Large intestine (tissue), 3 donors: ENCODE results near the gene PLXDC2. TPM values are rescaled to one million over a fixed set of nuclear protein-coding genes. Genes with fewer than 3 reads are reported as not detected.

Experiments used
- DNase-seq, 2 donors: peaks; one replicate each; pipeline versions ENCODE4 v3.0.0 to v3.0.0-alpha.2; 2013
- H3K27ac ChIP-seq: one replicate; pipeline ENCODE4 v1.5.1; 2013; ENCODE audit warnings: low read length
- H3K27me3 ChIP-seq: 2 replicates; pipeline ENCODE4 v1.6.1; 2013; ENCODE audit warnings: low read length; ENCODE audit not compliant: control insufficient read depth, insufficient read depth
- H3K36me3 ChIP-seq: 2 replicates; pipeline ENCODE4 v1.6.1; 2013; ENCODE audit warnings: low read length; ENCODE audit not compliant: control insufficient read depth, insufficient read depth
- H3K4me1 ChIP-seq: one replicate; pipeline ENCODE4 v1.6.1; 2013; ENCODE audit warnings: low read length; ENCODE audit not compliant: control insufficient read depth, insufficient read depth
- H3K4me3 ChIP-seq: one replicate; pipeline ENCODE4 v1.5.1; 2013; ENCODE audit warnings: low read length
- H3K9me3 ChIP-seq: one replicate; pipeline ENCODE4 v1.6.1; 2013; ENCODE audit warnings: mild to moderate bottlenecking, low read depth, low read length, moderate library complexity; ENCODE audit not compliant: control insufficient read depth
- WGBS: methylation state at CpG from one replicate; pipeline ENCODE4 v1.1.5; 2013; ENCODE audit warnings: low lambda C conversion rate; ENCODE audit not compliant: insufficient coverage; 5-methylcytosine and 5-hydroxymethylcytosine counted together
- polyA plus RNA-seq: library from polyadenylated mRNA; unstranded; fragments of 120-200 nt; gene quantifications from one replicate; pipeline ENCODE4 v1.2.1, GENCODE V29; 2013

The PLXDC2 gene
- polyA plus RNA-seq, 1 donor = 19.0 TPM

DNA sequence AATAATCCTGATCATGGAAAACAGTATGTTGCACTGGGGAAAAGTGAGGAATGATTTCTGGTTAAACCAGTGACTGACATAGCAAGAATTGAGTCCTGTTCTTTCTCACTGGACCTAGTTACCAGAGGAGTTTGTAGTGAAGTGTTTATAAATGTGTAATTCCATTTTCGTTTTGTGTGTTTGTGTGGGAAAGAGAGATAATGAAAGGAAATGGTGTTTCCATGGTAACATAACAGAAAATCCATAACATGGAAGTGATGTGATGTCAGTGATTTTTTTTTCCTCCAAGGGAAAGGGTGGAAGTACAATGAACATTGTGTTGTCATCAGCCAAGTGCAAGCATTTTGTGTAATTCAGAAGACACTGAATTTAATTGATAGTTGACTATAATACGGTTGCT lies 283.9 kb downstream of the PLXDC2 start:
- Histone ChIP-seq H3K27ac (no peak overlapping the region), H3K4me1 (no peaks in the 10 kb centered on the region), H3K27me3 (no peaks in the 10 kb centered on the region), H3K36me3 (no peaks in the 10 kb centered on the region), H3K9me3 (no peaks in the 10 kb centered on the region), H3K4me3 (no peak overlapping the region)
- DNase-seq = peak; percentile 49 to 80
- WGBS = no CpG with 5 or more reads among the region's 2 CpGs

DNA sequence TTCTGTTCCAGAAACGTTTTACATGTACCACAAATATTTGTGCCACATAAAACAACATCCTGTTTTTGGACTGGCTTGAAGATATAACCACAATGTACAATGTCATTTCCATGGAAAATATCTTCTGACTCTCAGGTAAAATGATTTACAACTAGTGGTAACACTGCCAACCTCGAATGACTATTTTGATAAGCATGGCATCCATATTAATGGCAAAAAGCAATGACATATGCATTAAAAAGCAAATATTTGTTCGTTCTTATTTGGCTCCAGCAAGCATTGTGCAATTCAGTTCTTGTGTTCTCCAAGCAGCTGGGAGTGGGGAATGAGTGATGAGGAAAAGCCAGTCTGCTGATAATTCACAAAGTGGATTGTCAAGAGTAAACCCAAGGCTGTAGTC lies 289.0 kb downstream of the PLXDC2 start:
- H3K4me1 ChIP-seq = no peaks in the 10 kb centered on the region
- DNase-seq = no peak
- H3K36me3 ChIP-seq = no peaks in the 10 kb centered on the region
- 63% methylated on average over 2 of the region's 3 CpGs for WGBS
- no peaks in the 10 kb centered on the region for H3K9me3 ChIP-seq
- no peaks in the 10 kb centered on the region for H3K27me3 ChIP-seq
- H3K4me3 ChIP-seq = no peak overlapping the region
- H3K27ac ChIP-seq = no peak overlapping the region

DNA sequence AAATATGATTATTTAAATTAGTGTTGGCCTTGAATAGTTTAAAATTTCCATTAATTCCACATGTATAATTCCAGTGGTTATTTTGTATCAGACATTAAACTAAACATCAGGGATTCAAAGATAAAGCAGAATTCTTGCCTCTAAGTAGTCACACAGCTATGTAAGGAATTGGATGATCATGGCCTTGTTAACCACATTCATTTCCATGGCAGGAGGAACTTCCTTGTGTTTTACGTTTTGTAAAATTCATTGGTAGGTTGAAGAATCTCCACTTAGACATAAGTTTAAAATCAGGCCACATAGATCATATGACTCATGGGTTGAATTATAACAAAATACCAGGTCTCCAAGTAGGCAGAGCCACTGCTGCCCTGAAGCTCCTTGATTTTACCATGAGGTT lies 289.7 kb downstream of the PLXDC2 start:
- H3K4me3 ChIP-seq = no peak overlapping the region
- WGBS = no CpG with 5 or more reads among the region's 1 CpG
- no peak overlapping the region for H3K27ac ChIP-seq
- no peaks in the 10 kb centered on the region for H3K4me1 ChIP-seq
- no peaks in the 10 kb centered on the region for H3K27me3 ChIP-seq
- H3K36me3 ChIP-seq = no peaks in the 10 kb centered on the region
- no peaks in the 10 kb centered on the region for H3K9me3 ChIP-seq
- no peak for DNase-seq

DNA sequence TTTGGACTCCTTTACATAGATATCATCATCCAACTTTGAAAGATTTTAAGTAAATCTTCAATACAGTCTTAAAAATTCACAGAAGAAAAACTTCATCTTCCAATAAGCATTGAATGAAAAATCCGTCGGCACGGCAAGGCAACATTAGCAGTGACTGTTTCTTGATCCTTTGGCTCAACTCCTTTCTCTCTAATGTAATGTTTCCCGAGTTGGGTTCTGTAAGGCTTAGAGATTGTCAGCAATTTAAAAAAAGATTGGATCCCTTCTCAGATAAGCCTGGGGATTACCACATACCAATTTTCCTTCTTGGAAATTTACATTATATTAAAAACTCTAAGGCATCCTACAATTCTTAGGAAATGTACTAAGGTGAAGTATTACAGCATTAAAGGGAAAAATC lies 291.8 kb downstream of the PLXDC2 start:
- Histone ChIP-seq H3K27ac (no peak overlapping the region), H3K4me3 (no peak overlapping the region), H3K9me3 (no peaks in the 10 kb centered on the region), H3K4me1 (no peaks in the 10 kb centered on the region), H3K36me3 (no peaks in the 10 kb centered on the region), H3K27me3 (no peaks in the 10 kb centered on the region)
- 100% methylated on average over 3 of the region's 4 CpGs for whole genome bisulfite sequencing
- DNase-seq = no peak

DNA sequence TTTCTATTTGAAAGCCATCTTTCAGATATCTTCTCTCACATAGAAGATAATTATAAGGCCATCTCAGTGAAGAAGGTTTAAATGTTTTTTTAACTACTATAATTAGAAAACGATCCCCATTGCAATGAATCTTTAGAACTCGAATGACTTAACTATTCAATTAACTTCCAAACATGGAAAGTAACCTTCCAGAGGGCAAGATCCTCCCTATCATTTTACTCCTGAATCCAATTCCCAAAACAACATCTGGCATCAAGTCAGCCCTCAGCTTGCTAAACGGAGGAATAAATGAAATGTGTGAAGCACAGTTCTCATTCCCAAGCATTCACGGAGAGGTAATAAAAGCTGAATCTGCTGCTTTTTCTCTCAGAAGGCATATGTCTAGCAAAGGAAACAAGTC lies 293.4 kb downstream of the PLXDC2 start:
- H3K36me3 ChIP-seq = no peaks in the 10 kb centered on the region
- H3K4me3 ChIP-seq = no peak overlapping the region
- WGBS = 100% methylated on average over 1 of the region's 4 CpGs
- H3K9me3 ChIP-seq = no peaks in the 10 kb centered on the region
- no peaks in the 10 kb centered on the region for H3K4me1 ChIP-seq
- no peaks in the 10 kb centered on the region for H3K27me3 ChIP-seq
- no peak overlapping the region for H3K27ac ChIP-seq
- no peak for DNase-seq

DNA sequence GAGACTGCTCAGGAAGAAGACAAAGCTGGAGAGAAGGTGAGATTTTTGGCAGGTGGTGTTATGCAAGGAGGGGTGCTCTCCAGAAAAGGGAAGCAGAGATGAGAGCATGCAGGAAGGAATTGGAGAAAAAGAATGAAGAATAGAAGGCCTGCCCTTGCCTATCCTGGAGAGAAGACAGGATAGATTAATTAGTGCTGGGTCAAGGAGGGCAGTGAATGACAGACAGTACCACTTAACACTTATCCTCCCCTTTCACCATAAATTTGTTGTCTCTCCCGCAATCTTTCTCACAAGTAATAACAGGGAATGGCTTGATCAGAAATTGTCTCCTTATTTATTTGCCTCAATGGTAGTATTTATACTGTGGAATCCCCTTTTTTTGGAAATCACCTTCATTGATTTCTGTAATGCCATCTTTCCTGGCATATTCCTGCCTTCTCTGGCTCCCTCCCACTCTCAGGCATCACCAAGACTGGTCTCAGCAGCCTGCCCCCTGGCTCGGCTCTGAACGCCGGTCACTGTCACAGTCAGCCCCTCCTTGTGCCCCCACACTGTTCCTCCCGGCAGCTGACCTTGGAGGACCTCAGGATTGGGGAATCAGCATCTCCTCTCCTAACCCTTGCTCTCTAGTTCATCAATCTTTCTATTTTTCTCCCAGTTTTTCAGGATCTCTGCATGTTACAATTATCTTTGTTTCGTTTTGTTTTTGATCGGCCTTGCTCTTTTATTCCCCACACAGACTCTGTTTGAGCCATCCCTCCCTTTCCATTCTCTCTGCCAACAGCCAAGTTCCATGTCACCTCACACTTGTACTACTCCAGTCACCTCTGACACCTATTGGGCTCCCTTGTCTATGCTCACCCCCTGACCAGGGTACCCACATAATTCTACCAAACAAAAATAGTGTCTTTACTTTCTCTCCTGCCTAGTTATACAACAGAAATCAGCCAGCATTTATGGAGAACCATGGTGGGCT lies 294.2 kb downstream of the PLXDC2 start:
- Histone ChIP-seq H3K27ac (no peak overlapping the region), H3K27me3 (no peaks in the 10 kb centered on the region), H3K9me3 (no peaks in the 10 kb centered on the region), H3K4me1 (no peaks in the 10 kb centered on the region), H3K4me3 (no peak overlapping the region), H3K36me3 (no peaks in the 10 kb centered on the region)
- DNase-seq = no peak
- WGBS = 89% methylated on average over 3 of the region's 7 CpGs

DNA sequence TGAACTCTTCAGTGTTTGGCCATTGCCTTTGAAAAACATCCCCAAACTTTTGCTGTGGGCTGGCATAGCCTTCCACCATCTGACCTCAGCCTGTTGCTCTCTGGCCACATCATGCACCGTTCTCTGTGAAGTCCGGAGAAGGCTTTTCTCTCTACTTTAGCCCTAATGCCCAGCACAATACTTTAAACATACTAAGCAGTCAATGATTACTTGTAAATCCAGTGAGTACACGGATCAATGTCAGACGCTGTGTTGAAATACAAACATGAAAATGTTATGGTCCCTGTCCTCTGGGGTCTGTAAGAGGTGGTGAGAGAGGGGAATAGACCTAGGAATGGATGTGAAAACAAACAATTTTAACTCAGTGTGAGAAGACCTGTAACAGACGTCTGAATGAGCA lies 297.9 kb downstream of the PLXDC2 start:
- Histone ChIP-seq H3K36me3 (no peaks in the 10 kb centered on the region), H3K4me3 (no peak overlapping the region), H3K27me3 (no peaks in the 10 kb centered on the region), H3K4me1 (no peaks in the 10 kb centered on the region), H3K27ac (no peak overlapping the region), H3K9me3 (no peaks in the 10 kb centered on the region)
- no peak for DNase-seq
- WGBS = no CpG with 5 or more reads among the region's 5 CpGs

DNA sequence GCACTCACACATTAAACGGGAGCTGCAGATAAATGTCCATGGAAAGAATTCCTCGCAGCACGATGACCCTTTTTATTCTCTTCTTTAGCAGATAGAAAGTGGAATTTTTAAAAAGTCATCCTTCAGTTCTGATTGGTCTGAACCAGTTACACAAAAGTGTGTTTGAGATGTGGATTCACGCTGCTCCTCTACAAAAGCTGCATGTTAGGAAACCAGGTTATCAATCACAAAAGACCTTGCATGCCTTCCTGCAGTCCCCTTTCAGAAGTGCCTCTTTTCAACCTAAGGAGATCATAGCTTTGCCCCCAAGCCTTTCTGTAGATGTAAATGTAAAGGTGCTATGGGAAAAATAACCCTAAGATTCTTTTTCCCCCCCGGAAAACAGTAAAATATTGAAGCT lies 299.7 kb downstream of the PLXDC2 start:
- H3K27ac ChIP-seq = no peak overlapping the region
- no peaks in the 10 kb centered on the region for H3K36me3 ChIP-seq
- H3K4me3 ChIP-seq = no peak overlapping the region
- H3K27me3 ChIP-seq = no peaks in the 10 kb centered on the region
- DNase-seq = no peak
- WGBS = no CpG with 5 or more reads among the region's 5 CpGs
- H3K9me3 ChIP-seq = no peaks in the 10 kb centered on the region
- no peaks in the 10 kb centered on the region for H3K4me1 ChIP-seq

DNA sequence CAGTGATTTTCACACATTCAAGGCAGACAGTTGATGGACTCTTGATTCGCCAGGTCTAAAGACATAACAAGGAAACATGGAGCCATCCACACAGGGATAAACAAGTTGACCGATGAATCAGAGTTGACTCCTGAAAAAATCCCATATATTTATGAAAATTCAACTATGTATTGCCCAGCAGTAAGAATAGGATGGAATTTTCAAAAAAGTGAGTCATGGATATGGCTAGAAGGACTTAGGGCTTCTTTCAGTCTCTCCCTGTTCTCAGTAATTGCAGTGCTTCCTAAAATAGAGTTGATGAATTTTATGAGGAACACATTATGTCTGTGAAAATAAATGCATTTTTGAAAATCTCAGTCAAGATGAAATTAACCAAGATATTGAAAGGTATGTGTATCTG lies 301.2 kb downstream of the PLXDC2 start:
- DNase-seq = no peak
- Histone ChIP-seq H3K27me3 (no peaks in the 10 kb centered on the region), H3K36me3 (no peaks in the 10 kb centered on the region), H3K4me3 (no peak overlapping the region), H3K9me3 (no peaks in the 10 kb centered on the region), H3K27ac (no peak overlapping the region), H3K4me1 (no peaks in the 10 kb centered on the region)
- 100% methylated on average over 1 of the region's 2 CpGs for WGBS

DNA sequence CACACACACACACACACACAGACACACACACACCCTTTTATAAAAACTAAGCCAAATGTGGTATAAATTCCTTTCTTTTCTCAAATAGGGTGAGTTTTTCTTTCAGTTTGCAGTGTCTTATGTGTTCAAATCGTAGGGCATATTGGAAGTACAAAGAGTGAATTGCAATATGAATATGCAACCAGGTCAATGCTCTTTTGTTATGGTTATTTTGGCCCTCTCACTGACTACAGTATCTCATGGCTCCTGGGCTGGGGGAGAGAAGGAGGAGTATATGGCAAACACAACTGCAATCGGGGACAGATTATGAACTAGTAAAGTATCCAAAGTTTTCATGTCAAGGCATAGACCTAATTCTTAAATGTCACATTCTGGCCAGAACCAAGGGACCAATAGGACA lies 301.9 kb downstream of the PLXDC2 start:
- no peaks in the 10 kb centered on the region for H3K36me3 ChIP-seq
- H3K27ac ChIP-seq = no peak overlapping the region
- no peaks in the 10 kb centered on the region for H3K27me3 ChIP-seq
- DNase-seq = no peak
- H3K4me3 ChIP-seq = no peak overlapping the region
- H3K9me3 ChIP-seq = no peaks in the 10 kb centered on the region
- no peaks in the 10 kb centered on the region for H3K4me1 ChIP-seq
- WGBS = no CpG with 5 or more reads among the region's 2 CpGs

DNA sequence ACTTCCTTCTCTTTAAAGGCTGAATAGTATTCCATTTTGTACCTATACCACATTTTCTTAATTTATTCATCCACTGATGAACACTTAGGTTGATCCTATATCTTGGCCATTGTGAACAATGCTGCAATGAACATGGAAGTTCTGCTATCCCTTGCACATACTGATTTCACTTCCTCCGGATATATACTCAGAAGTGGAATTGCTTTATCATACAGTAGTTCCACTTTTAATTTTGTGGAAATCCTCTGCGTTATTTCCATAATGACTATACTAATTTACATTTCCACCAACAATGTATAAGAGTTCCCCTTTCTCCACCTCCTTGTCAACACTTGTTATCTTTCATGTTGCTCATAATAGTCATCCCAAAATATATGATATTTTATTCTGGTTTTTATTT lies 312.6 kb downstream of the PLXDC2 start:
- Histone ChIP-seq H3K9me3 (peaks cover 3% of the 10 kb centered on the region), H3K4me3 (no peak overlapping the region), H3K4me1 (no peaks in the 10 kb centered on the region), H3K27me3 (no peaks in the 10 kb centered on the region), H3K36me3 (no peaks in the 10 kb centered on the region), H3K27ac (no peak overlapping the region)
- DNase-seq = no peak
- WGBS = 90% methylated on average over 2 of the region's 2 CpGs
